ENCODE data around the gene LZTFL1. TPM values are rescaled to one million over a fixed set of nuclear protein-coding genes. Genes with fewer than 3 reads are reported as not detected.

Gene LZTFL1
- total RNA-seq, 1 donor from 2014 or later = 6.7 TPM

DNA sequence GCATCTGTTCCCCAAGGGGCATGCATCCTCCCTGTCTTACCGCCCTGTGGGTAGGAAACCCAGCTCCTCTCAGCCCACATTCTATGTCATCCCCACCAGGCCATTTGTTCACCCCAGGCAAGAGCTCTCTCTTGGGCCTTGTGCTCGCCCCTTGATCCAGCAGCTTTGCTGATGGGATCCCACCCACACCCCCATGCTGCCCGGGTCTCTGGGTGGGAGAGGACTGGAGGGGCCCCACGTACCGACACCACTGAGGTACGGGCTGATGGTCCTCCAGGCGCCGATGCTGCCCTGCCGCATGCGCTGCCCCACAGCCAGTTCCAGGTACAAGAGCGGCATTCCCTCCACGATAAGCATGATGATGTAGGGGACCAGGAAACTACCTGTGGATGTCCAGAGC lies 60.1 kb downstream of the LZTFL1 start:
- H3K27ac ChIP-seq = no peak overlapping the region
- peak in 1 of 2 donors; percentile 46 for DNase-seq (ENCODE audit: low spot score in 2 of 2)
- TF ChIP-seq, protein P1, sequence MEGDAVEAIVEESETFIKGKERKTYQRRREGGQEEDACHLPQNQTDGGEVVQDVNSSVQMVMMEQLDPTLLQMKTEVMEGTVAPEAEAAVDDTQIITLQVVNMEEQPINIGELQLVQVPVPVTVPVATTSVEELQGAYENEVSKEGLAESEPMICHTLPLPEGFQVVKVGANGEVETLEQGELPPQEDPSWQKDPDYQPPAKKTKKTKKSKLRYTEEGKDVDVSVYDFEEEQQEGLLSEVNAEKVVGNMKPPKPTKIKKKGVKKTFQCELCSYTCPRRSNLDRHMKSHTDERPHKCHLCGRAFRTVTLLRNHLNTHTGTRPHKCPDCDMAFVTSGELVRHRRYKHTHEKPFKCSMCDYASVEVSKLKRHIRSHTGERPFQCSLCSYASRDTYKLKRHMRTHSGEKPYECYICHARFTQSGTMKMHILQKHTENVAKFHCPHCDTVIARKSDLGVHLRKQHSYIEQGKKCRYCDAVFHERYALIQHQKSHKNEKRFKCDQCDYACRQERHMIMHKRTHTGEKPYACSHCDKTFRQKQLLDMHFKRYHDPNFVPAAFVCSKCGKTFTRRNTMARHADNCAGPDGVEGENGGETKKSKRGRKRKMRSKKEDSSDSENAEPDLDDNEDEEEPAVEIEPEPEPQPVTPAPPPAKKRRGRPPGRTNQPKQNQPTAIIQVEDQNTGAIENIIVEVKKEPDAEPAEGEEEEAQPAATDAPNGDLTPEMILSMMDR (IDR thresholded peaks at IDR 0.05) = no peak
- H3K9me3 ChIP-seq = no peaks in the 10 kb centered on the region
- intact Hi-C loops (cut with DNase I) = no loop called here
- no peaks in the 10 kb centered on the region for H3K27me3 ChIP-seq
- no peaks in the 10 kb centered on the region for H3K4me1 ChIP-seq
- H3K36me3 ChIP-seq = no peaks in the 10 kb centered on the region
- no peak overlapping the region for H3K4me3 ChIP-seq

GRCh38 chr3:45781271-45781670 lies 60.6 kb downstream of the LZTFL1 start:
- TF ChIP-seq, protein P1 (IDR thresholded peaks at IDR 0.05) = no peak
- Histone ChIP-seq H3K4me3 (no peak overlapping the region), H3K9me3 (no peaks in the 10 kb centered on the region), H3K27ac (no peak overlapping the region), H3K27me3 (no peaks in the 10 kb centered on the region), H3K36me3 (no peaks in the 10 kb centered on the region), H3K4me1 (no peaks in the 10 kb centered on the region)
- DNase-seq (ENCODE audit: low spot score in 2 of 2) = peak in 1 of 2 donors; percentile 31
- intact Hi-C loops (cut with DNase I) = no loop called here

GRCh38 chr3:45779746-45780735 lies 61.9 kb downstream of the LZTFL1 start:
- Histone ChIP-seq H3K9me3 (no peaks in the 10 kb centered on the region), H3K27me3 (no peaks in the 10 kb centered on the region), H3K4me1 (no peaks in the 10 kb centered on the region), H3K27ac (no peak overlapping the region), H3K4me3 (no peak overlapping the region), H3K36me3 (no peaks in the 10 kb centered on the region)
- TF ChIP-seq, protein P1 (IDR thresholded peaks at IDR 0.05) = no peak
- intact Hi-C loops (cut with DNase I) = no loop called here
- peak in 1 of 2 donors; percentile 37 for DNase-seq (ENCODE audit: low spot score in 2 of 2)

DNA sequence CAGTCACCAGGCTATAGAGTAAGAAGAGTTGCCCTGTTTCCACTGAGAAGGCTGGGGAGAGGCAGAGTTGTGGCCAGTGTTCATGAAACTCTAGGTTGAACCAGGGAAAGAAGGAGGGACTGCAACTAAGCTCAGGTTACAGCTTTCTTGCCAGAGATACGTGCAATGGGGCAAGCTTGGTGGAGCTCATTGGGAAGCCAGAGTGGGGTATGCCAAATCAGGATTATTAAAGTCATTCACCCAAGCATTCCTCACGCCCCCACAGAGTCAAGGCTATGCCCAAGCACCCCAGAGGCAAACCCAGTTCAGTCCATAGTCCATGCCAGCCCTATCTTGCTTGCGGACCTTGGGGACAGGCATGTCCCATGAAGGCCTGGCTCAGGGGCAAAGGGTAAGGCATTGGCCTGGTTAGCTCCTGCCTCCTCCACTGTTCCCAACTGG lies 63.1 kb downstream of the LZTFL1 start:
- DNase-seq (ENCODE audit: low spot score in 2 of 2) = peak in 1 of 2 donors; percentile 50
- intact Hi-C loops (cut with DNase I) = no loop called here
- Histone ChIP-seq H3K9me3 (no peaks in the 10 kb centered on the region), H3K4me3 (no peak overlapping the region), H3K27me3 (no peaks in the 10 kb centered on the region), H3K27ac (no peak overlapping the region), H3K4me1 (no peaks in the 10 kb centered on the region), H3K36me3 (no peaks in the 10 kb centered on the region)
- TF ChIP-seq, protein P1 (IDR thresholded peaks at IDR 0.05) = no peak

GRCh38 chr3:45777746-45778386 lies 64.1 kb downstream of the LZTFL1 start:
- DNase-seq (ENCODE audit: low spot score in 2 of 2) = peak in 1 of 2 donors; percentile 50
- TF ChIP-seq, protein P1 (IDR thresholded peaks at IDR 0.05) = no peak
- Histone ChIP-seq H3K27me3 (no peaks in the 10 kb centered on the region), H3K4me3 (no peak overlapping the region), H3K9me3 (no peaks in the 10 kb centered on the region), H3K27ac (no peak overlapping the region), H3K36me3 (no peaks in the 10 kb centered on the region), H3K4me1 (no peaks in the 10 kb centered on the region)
- intact Hi-C loops (cut with DNase I) = no loop called here

All from ascending aorta (tissue), 2 donors.